GM12878 (cell line): Measurements from ENCODE around the gene VGLL4. TPM values are rescaled to one million over a fixed set of nuclear protein-coding genes. Genes with fewer than 3 reads are reported as not detected.

Source experiments
- ATAC-seq: fragments of 200-7000 bp; cut with Tn5 transposase; 3 replicates; pipeline ENCODE4 v1.9.1; 2020; ENCODE audit warnings: mild to moderate bottlenecking, moderate library complexity
- BruUV-seq: library from RNA; stranded (reverse); fragments of 400-500 nt; replicated peaks from 2 replicates; lab custom pipeline; 2021; lab: Mats Ljungman, UMichigan
- CTCF ChIA-PET: fragments of 300-600 bp; sonication (Branson Sonifier 250); formaldehyde crosslinking; extraction: SDS; loops from one replicate; lab custom pipeline; 2021; ENCODE audit warnings: inconsistent platforms; lab: Yijun Ruan, JAX
- POLR2A ChIA-PET: fragments of 350-600 bp; formaldehyde crosslinking; extraction: SDS; loops from one replicate; lab custom pipeline; 2021; ENCODE audit warnings: inconsistent platforms; lab: Charles Lee
- RAD21 ChIA-PET: fragments of 300-600 bp; sonication (Branson Sonifier 250); formaldehyde crosslinking; loops from one replicate; lab custom pipeline; 2023; ENCODE audit warnings: antibody characterized with exemption; ENCODE audit not compliant: unreplicated experiment; lab: Charles Lee
- SMC1A ChIA-PET: fragments of 300-600 bp; sonication (Branson Sonifier 250); formaldehyde crosslinking; loops from one replicate; lab custom pipeline; 2023; ENCODE audit not compliant: unreplicated experiment, uncharacterized antibody; lab: Charles Lee
- DNase-seq: peaks from one replicate; pipeline ENCODE4 v3.0.0-alpha.2; 2011; ENCODE audit warnings: low read depth, low spot score
- FAIRE-seq: peaks from 3 replicates; lab custom pipeline; 2011; peaks lifted over from hg19 to GRCh38; lab: Jason Lieb, UNC
- H2AFZ ChIP-seq: 2 replicates; pipeline ENCODE4 v1.6.0; 2011; ENCODE audit warnings: low read depth, low read length, control low read depth; ENCODE audit not compliant: control insufficient read depth
- H3K27ac ChIP-seq: 2 replicates; pipeline ENCODE4 v1.5.1; 2011; ENCODE audit warnings: control low read depth; ENCODE audit not compliant: control insufficient read depth, insufficient read depth
- H3K27me3 ChIP-seq, 2 experiments: replicated peaks in 1 of 2; 2 replicates each; pipeline versions ENCODE4 v1.6.0 to v1.6.1; 2011; ENCODE audit warnings: low read length in 1 of 2; ENCODE audit not compliant: control insufficient read depth in 2 of 2, insufficient read depth in 2 of 2
- H3K36me3 ChIP-seq, 2 experiments: 2 replicates each; pipeline ENCODE4 v1.5.1; 2011; ENCODE audit warnings: low read length in 1 of 2; ENCODE audit not compliant: control insufficient read depth in 2 of 2, insufficient read depth in 2 of 2
- H3K4me1 ChIP-seq: 2 replicates; pipeline ENCODE4 v1.6.1; 2011; ENCODE audit warnings: mild to moderate bottlenecking, low read length, moderate library complexity, mixed read lengths; ENCODE audit not compliant: control insufficient read depth, insufficient read depth
- H3K4me2 ChIP-seq: 2 replicates; pipeline ENCODE4 v1.6.0; 2011; ENCODE audit warnings: control low read depth; ENCODE audit not compliant: control insufficient read depth, insufficient read depth
- H3K4me3 ChIP-seq: fragments of 200-600 bp; sonication (generic); 2 replicates; pipeline ENCODE4 v1.5.1; 2016
- H3K79me2 ChIP-seq: 2 replicates; pipeline ENCODE4 v1.6.0; 2011; ENCODE audit warnings: low read length; ENCODE audit not compliant: control insufficient read depth, insufficient read depth
- H3K9ac ChIP-seq: 2 replicates; pipeline ENCODE4 v1.8.0; 2011; ENCODE audit warnings: low read length, control low read depth, mixed read lengths; ENCODE audit not compliant: control insufficient read depth, insufficient read depth
- H3K9me3 ChIP-seq: replicated peaks from 3 replicates; pipeline ENCODE4 v1.5.1; 2011; ENCODE audit warnings: mild to moderate bottlenecking, low read length; ENCODE audit not compliant: control insufficient read depth, insufficient read depth
- H4K20me1 ChIP-seq: 2 replicates; pipeline ENCODE4 v1.6.0; 2011; ENCODE audit not compliant: control insufficient read depth, insufficient read depth
- BMI1 ChIP-seq: fragments of 450-650 bp; IDR thresholded peaks from 2 replicates; pipeline ENCODE4 v1.6.1; 2016; ENCODE audit warnings: mild to moderate bottlenecking, moderate library complexity, borderline replicate concordance
- CEBPZ ChIP-seq: fragments of 150-350 bp; IDR thresholded peaks from 2 replicates; pipeline ENCODE4 v1.6.1; 2016; ENCODE audit warnings: low read depth, low read length
- CHD4 ChIP-seq: fragments of 200-600 bp; sonication (generic); IDR thresholded peaks from 2 replicates; pipeline ENCODE4 v1.6.1; 2016; ENCODE audit warnings: mild to moderate bottlenecking
- CREB1 ChIP-seq: IDR thresholded peaks from 2 replicates; pipeline ENCODE4 v1.6.1; 2012; ENCODE audit warnings: low read depth, mild to moderate bottlenecking, inconsistent platforms
- EED ChIP-seq: sonication (generic); IDR thresholded peaks from 2 replicates; pipeline ENCODE4 v1.6.1; 2016; ENCODE audit warnings: antibody characterized with exemption, low read depth
- HSF1 ChIP-seq: fragments of 150-350 bp; IDR thresholded peaks from 2 replicates; pipeline ENCODE4 v1.6.1; 2014; ENCODE audit warnings: mild to moderate bottlenecking, low read depth, low read length
- IKZF1 ChIP-seq: fragments of 450-650 bp; conservative IDR thresholded peaks from 2 replicates; pipeline ENCODE4 v1.6.1; 2017; ENCODE audit warnings: antibody characterized with exemption, mild to moderate bottlenecking
- IKZF2 ChIP-seq, 2 experiments: fragments of 450-650 bp; IDR thresholded peaks; 2 replicates each; pipeline ENCODE4 v1.6.1; 2017; ENCODE audit warnings: mild to moderate bottlenecking in 2 of 2, moderate library complexity in 2 of 2
- MAX ChIP-seq: IDR thresholded peaks from 2 replicates; pipeline ENCODE4 v1.6.1; 2012; ENCODE audit warnings: low read depth, low read length, improper control_type of control experiment
- RFX5 ChIP-seq: IDR thresholded peaks from 2 replicates; pipeline ENCODE4 v1.6.1; 2011; ENCODE audit warnings: low read depth, low read length, improper control_type of control experiment
- RUNX3 ChIP-seq: IDR thresholded peaks from 2 replicates; pipeline ENCODE4 v1.6.1; 2012; ENCODE audit warnings: low read length, inconsistent platforms
- STAT3 ChIP-seq: IDR thresholded peaks from 2 replicates; pipeline ENCODE4 v1.6.1; 2011; ENCODE audit warnings: low read depth, low read length, improper control_type of control experiment
- SUZ12 ChIP-seq: fragments of 200-600 bp; sonication (generic); IDR thresholded peaks from one replicate; pipeline ENCODE4 v1.6.1; 2018; ENCODE audit warnings: antibody characterized with exemption, mild to moderate bottlenecking; ENCODE audit not compliant: unreplicated experiment
- YY1 ChIP-seq: IDR thresholded peaks from 2 replicates; pipeline ENCODE4 v1.6.1; 2011; ENCODE audit warnings: low read depth, mild to moderate bottlenecking, low read length
- ZBTB33 ChIP-seq: fragments of 450-650 bp; IDR thresholded peaks from 2 replicates; pipeline ENCODE4 v1.6.1; 2017; ENCODE audit warnings: mild to moderate bottlenecking
- ZSCAN29 ChIP-seq: fragments of 450-650 bp; IDR thresholded peaks from 2 replicates; pipeline ENCODE4 v1.6.1; 2017; ENCODE audit warnings: mild to moderate bottlenecking, moderate library complexity
- WGBS: methylation state at CpG from one replicate; pipeline ENCODE4 v1.1.6; 2016; ENCODE audit warnings: low lambda C conversion rate; ENCODE audit not compliant: insufficient replicate concordance, insufficient coverage; ENCODE audit errors: missing lambda C conversion rate; 5-methylcytosine and 5-hydroxymethylcytosine counted together
- in situ Hi-C: fragments of 300-500 bp; cut with MboI; formaldehyde crosslinking; loops from 9 replicates; pipeline ENCODE4 v1.14.3; 2018; ENCODE audit warnings: mixed read lengths
- intact Hi-C: fragments of 100-400 bp; cut with micrococcal nuclease; formaldehyde crosslinking; loops from one replicate; pipeline ENCODE4 v1.14.2; 2022; ENCODE audit not compliant: unreplicated experiment
- polyA plus RNA-seq, 11 experiments: library from polyadenylated mRNA; depleted of rRNA in 4 of 11; unstranded in 6 of 11; stranded (reverse) in 5 of 11; fragments of >200 nt; fragmentation: Nextera tagmentation in 4 of 11; fragmentation: Illumina TruSeq in 1 of 11; extraction: Ambion mirVana in 4 of 11; extraction: Trizol in 1 of 11; gene quantifications; 1 replicate in 1 of 11; 2 replicates in 10 of 11; pipeline versions ENCODE4 v1.2.1 to v1.2.3, GENCODE V29; 2011 to 2016; ENCODE audit warnings: inconsistent platforms in 2 of 11, missing spikeins in 2 of 11, low read depth in 1 of 11
- total RNA-seq, 4 experiments: library from RNA; depleted of rRNA in 3 of 4; stranded (reverse); fragments of >200 nt in 3 of 4; fragmentation: Illumina TruSeq in 1 of 4; extraction: Trizol in 1 of 4; gene quantifications; 2 replicates each; pipeline versions ENCODE4 v1.2.1 to v1.2.3, GENCODE V29; 2013 to 2021

VGLL4 gene
- total and polyA plus RNA-seq, 10 of the 15 experiments (the other 5 are each of a cell fraction or from before 2014, with no cell fraction given): 0.44 to 38.1 (median 16.1) TPM

GRCh38 chr3:11634974-11635612 lies 8.6 kb downstream of the VGLL4 start (continued):
- TF ChIP-seq CHD4: no peak
- no peak for TF ChIP-seq EED
- no peak for TF ChIP-seq YY1
- TF ChIP-seq, all 136 proteins: peak for 0

- Histone ChIP-seq H3K4me3 (no peak overlapping the region), H3K36me3 (peaks cover 0 to 7% of the 10 kb centered on the region in 2 experiments; a peak in 1 of 4 replicates), H3K27ac (no peak overlapping the region), H3K9me3 (no peaks in the 10 kb centered on the region; the same call in 2 of the 3 replicates), H2AFZ (no peak overlapping the region), H3K27me3 (no peaks in the 10 kb centered on the region), H4K20me1 (peaks cover 12% of the 10 kb centered on the region; the same call in 1 of the 2 replicates), H3K79me2 (peaks cover 93% of the 10 kb centered on the region), H3K4me1 (no peaks in the 10 kb centered on the region), H3K9ac (no peak overlapping the region), H3K4me2 (no peak overlapping the region)
- FAIRE-seq: no peak
- in situ Hi-C loops (no loop called here), intact Hi-C loops (no loop called here)
- BruUV-seq: no TSS peak
- no peak for ATAC-seq
- ChIA-PET POLR2A (interaction anchor here (4.0 kb wide), 1 partner anchor 8 kb away, joined by 16 read pairs; no protein-coding TSS in a partner anchor), RAD21 (no interaction called here), SMC1A (interaction anchor here (1.4 to 1.6 kb wide), 3 partner anchors 16 to 255 kb away, joined by 3 to 4 read pairs (median 4); no protein-coding TSS in a partner anchor), CTCF (interaction anchor here (0.5 to 1.9 kb wide), 3 partner anchors 10 to 563 kb away, joined by 4 to 6 read pairs (median 5); partner anchors contain the start of gene VGLL4)
- WGBS: 92% methylated on average over 11 of the region's 11 CpGs
- no peak for DNase-seq
- TF ChIP-seq ZBTB33 (no peak), CREB1 (no peak), RUNX3 (no peak), HSF1 (no peak), IKZF1 (no peak), CEBPZ (no peak), MAX (no peak), CHD4 (no peak), IKZF2 (IDR thresholded peaks at IDR 0.05) (no peak), RFX5 (no peak), STAT3 (no peak), SUZ12 (no peak), BMI1 (no peak), ZSCAN29 (no peak)
Measured at GRCh38 chr3:11634081-11634635, 9.6 kb downstream of the VGLL4 start.
